Upper lobe of left lung (tissue), 4 donors: ENCODE measurements around the gene KDF1.

ENCODE experiments used
- EP300 ChIP-seq, 4 donors: sonication (generic); formaldehyde crosslinking; IDR thresholded peaks; one replicate each; pipeline ENCODE4 v1.5.1; 2017; ENCODE audit warnings: antibody characterized with exemption in 4 of 4, control low read depth in 2 of 4
- POLR2A ChIP-seq, 4 donors: fragments of 450-650 bp; IDR thresholded peaks; one replicate each; pipeline ENCODE4 v1.5.1; 2016 to 2017; ENCODE audit warnings: antibody characterized with exemption in 4 of 4, mild to moderate bottlenecking in 2 of 4
- POLR2AphosphoS5 ChIP-seq, 2 donors: sonication (generic); formaldehyde crosslinking; IDR thresholded peaks; one replicate each; pipeline ENCODE4 v1.5.1; 2017; ENCODE audit warnings: antibody characterized with exemption in 2 of 2
- TF ChIP-seq, protein P1 (sequence below), 6 experiments: fragments of 450-650 bp in 4 of 6; fragments of 200-600 bp in 2 of 6; sonication (generic) in 2 of 6; IDR thresholded peaks; one replicate each; pipeline ENCODE4 v1.5.1; 2016 to 2019; ENCODE audit warnings: antibody characterized with exemption in 6 of 6

DNA sequence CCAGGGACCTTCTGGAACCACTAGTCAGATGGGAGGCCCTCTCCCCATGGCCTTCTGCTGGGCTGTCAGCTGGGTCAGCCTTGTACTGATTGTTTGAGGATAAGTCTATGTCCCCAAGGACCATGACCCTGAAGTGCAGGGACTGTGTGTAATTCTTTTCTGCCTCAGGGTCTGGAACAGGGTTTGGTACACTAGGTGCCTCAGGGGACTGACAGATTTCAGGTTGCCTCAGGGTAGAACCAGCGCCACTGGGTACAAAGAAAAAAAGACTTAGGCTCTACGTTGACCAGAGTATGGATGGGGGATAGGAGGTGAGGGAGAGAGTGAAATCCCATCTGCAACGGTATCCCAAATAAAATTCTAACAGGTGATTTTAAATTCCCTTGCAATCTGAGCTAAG is 3.0 kb downstream of the KDF1 start:
- TF ChIP-seq, protein P1, sequence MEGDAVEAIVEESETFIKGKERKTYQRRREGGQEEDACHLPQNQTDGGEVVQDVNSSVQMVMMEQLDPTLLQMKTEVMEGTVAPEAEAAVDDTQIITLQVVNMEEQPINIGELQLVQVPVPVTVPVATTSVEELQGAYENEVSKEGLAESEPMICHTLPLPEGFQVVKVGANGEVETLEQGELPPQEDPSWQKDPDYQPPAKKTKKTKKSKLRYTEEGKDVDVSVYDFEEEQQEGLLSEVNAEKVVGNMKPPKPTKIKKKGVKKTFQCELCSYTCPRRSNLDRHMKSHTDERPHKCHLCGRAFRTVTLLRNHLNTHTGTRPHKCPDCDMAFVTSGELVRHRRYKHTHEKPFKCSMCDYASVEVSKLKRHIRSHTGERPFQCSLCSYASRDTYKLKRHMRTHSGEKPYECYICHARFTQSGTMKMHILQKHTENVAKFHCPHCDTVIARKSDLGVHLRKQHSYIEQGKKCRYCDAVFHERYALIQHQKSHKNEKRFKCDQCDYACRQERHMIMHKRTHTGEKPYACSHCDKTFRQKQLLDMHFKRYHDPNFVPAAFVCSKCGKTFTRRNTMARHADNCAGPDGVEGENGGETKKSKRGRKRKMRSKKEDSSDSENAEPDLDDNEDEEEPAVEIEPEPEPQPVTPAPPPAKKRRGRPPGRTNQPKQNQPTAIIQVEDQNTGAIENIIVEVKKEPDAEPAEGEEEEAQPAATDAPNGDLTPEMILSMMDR (IDR thresholded peaks at IDR 0.05): no peak
- no peak for TF ChIP-seq EP300 (IDR thresholded peaks at IDR 0.05)
- no peak for TF ChIP-seq POLR2A (IDR thresholded peaks at IDR 0.05)
- TF ChIP-seq POLR2AphosphoS5 (IDR thresholded peaks at IDR 0.05): no peak
